NCI-H2196 (cell line): ENCODE results near the gene HES5.

Source experiments
- DNase-seq: peaks from one replicate; lab custom pipeline; 2025; ENCODE audit not compliant: unreplicated experiment; lab: John Stamatoyannopoulos, UW

HES5 gene

DNA sequence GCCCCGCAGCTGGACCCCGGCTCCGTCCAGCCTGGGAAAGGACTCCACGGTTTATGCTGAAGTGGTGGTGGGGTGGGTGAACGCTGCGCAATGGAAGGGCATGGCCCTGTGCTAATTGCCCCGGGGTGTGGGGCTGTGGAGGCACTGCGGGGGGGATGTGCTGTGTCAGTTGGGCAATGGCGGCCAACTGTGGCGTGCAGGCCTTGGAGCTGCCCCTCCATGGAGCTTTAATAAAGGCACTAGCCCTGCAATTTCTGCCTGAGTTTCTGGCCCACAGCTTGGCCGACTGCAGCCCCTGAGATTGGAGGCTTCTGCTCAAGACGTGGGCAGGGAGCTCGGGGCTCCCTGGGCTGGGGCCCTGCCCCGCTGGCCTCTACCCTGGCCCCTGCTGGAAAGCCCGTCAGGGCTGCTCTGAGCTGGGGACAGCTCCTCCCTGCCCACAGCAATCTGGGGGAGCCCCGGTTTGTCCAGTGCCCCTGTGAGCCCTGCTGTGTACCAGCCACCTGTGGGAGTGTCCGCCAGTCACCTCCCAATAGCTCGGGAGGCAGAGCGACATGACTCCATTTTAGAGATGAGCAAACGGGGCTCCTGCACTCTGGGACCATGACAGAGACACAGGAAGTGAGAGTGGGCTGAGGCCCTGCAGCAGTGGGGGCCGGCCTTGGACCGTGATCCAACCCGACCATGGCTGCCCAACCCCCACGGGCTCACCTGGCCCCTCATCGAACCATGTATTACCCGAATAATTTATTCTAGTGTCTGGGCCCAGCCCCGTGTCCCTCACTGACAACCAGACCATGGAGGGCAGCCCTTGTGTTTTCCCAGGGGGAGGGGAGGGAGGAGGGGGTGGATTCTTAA is 17.4 kb upstream of the HES5 start:
- no peak for DNase-seq

DNA sequence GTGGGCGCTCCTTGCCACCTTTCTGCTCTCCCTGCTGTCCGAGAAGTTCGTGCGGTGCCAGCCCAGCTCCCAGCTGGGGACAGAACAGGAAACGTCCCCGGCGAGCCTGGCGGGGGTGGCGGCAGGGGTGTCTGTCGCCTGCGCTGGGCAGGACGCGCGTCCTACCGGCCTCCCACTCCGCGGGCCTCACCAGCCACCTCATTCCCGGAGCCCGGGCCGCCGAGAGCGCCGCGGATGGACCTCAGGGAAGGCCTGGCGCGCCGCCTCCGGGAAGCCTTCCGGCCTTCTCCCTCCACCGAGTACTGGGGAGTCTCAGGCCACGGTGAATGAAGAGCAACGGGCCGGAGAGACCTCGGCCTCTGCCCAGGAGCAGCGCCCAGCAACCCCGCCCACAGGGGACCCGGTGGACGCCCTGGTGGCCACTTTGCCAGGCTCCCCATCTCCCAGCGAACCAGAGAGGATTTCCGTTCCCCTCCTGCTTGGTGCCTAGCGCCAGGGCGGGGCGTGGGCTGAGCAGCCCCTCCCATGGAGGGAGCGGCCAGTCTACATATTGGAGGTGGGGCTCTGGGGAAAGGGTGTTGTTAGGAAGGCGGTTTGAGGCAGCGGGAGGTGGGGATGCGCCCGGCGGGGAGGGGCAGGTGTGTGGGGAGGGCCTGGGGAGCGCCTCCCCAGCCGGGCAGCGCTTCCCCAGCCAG is 16.6 kb upstream of the HES5 start:
- peak; percentile 96 for DNase-seq

DNA sequence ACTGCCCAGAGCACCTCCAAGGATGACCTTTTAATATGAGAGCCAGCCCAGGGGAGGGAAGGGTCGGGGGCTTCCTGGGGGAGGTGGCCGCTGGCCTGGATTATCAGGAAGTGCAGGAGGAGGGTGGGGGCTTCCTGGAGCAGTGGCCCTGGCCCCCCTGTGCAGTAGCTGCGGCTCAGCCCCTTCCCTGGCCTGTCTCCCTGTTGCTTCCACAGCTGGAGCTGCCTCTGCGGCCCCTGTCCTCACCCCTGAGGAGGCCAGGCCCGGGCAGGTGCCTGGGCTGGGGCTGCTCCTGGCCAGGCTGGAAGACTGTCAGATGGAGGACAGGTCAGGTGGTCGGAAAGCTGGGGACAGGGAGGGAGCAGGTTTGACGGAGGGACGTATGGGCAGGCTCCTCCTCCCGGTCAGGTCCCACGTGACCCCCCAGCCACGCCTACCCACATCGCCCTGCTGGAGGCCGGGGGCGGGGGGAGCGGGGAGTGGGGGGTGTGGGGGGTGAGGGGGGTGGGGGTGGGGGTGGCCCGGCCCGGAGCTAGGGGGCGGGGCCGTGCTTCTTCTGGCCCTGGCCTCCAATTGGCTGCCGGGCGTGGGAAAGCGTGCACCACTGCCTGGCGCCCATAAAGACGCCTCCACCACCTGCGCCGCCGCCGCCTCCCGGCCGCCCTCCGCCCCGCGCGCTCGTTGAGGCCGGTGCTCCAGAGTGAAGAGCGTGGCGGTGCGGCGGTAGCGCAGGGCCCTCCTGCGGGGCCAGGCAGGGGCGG is 15.9 kb upstream of the HES5 start:
- DNase-seq, result peak; percentile 92

DNA sequence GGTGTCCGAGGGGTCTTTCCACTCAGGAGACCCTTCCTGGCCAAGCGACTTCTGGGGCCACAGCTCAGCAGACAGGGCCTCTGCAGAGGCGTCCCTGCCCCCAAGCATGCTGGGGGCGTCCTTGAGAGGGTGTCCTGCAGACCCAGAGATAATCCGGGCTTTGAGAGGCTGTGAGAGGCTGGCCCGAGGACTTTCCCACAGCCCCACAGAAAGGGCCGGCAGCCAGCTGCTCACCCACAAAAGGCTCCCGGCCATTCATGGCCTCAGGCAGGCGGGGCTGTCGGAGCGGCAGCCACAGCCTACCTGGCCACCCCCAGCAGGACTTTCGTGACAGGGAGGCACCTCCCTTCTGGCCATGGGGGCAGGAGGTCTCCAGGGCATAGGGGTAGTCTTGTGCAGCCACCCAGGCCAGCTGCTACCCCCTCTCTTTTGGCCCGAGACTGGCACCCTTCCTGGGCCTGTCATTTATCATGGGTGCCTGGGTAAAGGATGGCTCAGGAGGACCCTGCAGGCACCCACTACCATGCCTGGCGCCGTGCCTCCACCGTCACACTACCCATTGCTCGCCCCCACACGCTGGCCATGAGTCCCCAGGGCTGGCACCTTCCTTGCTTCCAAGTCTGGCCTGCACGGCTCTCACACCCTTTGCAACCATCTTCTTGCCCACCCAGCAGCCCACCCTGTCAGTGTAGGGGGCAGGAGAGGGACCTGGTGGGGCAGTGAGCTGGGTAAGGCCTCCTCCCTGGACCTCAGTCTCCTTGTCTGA is 15.0 kb upstream of the HES5 start:
- no peak for DNase-seq

DNA sequence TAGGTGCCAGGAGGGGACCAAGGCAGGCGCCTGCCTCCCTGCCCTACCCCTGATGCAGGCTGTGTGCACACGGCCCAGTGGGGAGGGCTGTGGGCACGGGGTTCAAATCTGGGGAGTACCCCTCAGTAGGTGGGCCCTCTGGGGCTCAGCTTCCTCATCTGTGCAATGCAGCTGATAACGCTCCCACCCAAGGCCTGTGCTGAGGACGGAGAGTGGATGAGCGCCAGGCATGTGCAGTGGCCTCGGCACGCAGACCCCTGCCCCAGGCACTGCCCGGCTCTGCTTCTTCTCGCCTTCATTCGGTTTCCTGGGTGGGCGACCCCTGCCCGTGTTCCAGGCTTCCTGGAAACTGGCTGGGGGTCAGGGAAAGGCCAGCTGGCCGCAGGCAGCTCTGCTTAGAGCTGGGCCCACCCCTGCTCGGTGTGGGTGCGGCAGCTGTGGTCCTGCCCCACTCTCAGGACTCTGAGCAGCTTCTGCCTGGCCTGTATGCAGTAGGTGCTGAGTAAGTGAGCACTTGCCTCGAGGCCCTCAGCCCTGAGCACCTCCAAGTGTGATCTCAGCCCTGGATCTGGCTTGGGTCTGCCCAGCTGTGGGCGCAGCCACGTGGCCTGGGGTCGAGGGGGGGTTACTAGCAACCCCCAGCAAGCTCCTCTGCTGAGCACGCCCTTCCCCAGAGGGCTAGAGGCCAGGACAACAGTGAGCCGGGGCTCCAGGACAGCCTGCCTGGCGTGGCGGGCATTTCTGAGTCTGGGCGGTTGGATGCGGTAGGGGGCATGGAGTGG is 14.2 kb upstream of the HES5 start:
- DNase-seq, result no peak

DNA sequence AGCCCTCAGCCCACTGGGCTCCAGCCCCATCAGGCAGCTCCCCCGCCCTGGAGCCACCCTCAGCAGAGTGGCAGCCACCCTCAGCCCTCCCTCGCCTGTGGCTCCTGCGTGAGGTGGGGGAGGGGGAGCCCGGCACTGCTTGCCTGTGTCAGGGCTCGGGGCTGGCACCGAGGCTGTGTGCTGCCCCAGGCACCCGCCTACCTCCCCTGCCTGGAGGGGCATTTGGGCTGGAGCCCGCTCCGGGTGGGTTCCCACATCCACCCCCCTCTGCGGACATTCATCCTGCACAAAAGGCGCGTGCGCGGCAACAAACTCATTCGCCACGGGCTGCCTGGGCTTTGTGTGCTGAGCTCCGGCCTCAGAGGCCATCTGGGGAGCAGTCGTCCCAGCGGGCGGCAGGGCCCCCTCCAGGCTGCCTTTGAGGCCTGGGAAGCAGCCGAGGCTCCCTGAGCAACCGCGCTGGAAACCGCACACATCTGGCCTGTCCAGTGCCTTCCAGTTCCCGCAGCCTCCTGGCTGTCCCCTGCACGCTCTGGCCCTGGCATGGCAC is 13.6 kb upstream of the HES5 start:
- no peak for DNase-seq

DNA sequence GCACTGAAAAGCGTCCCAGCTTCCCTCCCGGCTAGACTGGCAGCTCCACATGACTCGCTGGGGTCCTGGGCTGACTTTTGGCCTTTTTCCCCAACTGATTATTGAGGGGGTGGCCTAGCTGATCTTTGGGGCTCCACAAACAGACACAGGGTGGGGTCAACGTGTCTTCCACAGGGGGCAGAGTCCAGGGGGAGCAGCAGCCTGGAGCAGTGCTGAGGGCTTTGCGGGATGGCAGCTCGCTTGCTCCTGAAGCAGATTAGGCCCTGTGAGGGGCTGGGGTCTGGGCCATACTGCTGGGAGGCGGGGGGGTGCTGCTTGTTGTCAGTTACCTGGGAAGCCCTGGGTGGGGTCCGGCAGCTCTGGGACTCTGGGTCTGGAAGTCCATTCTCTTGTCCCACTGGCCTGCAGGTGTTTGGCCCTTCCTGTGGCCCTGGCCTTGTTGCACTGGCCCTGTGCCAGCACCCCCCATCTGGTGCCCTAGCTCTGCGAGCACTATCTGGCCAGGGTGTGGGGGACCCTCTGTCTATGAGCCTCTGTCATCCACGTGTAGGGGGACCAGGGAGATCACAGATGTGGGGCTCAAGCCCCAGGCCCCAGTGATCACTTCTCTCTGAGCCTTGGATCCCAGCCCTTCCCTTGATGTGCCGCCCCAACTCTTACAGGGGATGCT is 12.3 kb upstream of the HES5 start:
- no peak for DNase-seq

DNA sequence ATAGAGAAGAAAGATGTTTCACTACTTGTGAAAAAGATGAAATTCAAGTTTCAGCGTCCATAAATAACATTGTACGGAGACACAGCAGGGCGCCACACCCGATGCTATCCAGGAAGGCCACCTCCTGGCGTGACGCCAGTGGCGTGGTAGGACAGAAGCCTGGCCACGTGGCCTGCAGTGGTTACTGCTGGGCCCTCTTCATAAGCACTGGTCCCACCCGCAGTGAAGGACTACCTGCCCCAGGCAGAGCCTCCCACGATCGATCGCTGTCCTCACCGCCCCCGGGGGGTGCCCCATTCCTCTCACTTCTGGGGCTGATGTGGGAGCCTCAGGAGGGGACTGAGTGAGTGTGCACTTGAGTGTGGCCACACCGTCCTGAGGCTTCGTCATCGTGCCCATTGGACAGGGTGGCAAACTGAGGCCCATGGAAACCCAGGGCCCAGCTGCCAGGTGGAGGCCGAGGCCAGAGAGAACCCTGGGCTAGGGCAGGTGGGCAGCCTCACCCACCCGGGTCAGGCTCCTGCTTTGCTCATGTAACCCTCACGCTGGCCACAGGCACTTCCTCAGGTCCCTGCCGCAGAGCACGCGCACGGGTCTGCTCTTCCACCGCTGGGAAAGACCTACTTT is 11.7 kb upstream of the HES5 start:
- DNase-seq, result peak; percentile 17

DNA sequence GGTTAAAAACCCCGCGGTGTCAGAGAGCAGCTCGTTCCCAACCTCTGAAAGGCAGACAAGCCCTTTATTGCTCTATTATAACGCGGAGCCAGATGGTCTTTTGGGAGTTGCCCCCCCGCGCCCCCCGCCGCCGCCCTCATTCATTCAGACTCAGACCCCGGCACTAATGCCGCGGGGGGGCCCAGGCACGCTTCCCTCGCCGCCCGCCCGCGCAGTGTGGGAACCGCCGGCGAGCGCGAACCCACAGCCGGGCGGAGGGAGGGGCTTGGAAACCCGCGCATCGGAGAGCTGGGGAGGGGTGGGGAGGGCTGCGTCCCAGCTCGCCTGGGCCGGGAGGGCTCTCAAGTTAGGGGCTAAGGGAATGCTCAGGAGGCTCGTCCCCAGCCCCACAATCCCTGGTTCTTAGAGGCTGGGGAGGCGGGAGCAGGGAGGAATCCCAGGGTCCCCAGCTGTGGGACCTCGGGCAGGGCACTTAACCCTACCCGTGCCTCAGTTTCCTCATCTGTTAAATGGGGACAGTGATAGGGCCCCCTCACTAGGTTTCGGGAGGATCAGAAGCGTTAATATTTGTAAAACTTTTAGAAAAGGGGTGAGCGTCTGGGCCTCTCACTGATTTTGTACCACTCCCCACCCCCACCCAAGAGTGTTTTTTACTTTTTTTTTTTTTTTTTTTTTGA is 10.9 kb upstream of the HES5 start:
- DNase-seq, result no peak

DNA sequence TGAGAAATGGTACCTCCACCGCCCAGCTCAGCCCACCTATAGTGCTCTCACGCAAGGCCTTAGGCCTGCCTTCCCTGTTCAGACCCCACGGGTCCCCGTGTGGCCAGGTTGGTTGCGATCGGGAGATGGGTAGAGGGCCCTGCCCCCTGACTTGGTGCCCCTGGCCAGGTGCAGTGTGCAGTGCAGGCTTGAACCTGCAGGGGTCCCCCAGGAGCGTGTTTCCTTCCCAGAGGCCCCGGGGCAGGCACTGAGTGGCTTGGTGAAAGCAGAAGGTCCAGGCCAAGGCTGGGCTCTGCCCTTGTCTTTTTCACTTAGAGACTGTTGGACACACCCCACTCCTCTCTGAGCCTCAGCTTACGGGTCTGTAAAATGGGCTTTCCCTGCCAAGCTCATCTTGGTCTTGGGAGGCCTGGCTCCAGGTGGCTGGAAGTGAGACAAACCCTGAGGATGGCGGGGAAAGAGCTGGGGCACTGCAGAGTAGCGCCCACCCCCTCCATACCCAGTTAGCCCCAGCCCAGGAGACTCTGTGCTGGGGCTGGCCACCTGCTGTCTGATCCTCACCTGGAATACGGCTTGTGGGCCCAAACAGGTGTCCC is 9.3 kb upstream of the HES5 start:
- no peak for DNase-seq

DNA sequence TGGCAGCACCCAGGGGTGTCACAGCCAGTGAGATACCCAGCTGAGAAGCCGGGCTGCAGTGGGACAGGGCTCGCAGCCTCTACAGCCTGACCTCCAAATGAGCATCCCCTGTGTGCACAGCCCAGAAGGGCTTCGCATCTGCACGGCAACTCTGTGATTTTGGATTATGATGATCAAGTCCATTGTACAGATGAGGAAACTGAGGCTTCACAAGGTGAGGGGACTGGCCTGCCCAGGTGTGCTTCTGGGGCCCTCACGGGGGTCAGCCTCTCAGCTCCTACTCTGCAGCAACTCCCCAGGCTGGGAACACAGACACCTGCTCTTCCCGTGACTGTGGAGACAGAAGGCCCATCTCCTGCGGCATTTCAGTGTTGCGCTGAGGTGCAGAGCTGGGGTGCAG is 8.8 kb upstream of the HES5 start:
- DNase-seq, result no peak

DNA sequence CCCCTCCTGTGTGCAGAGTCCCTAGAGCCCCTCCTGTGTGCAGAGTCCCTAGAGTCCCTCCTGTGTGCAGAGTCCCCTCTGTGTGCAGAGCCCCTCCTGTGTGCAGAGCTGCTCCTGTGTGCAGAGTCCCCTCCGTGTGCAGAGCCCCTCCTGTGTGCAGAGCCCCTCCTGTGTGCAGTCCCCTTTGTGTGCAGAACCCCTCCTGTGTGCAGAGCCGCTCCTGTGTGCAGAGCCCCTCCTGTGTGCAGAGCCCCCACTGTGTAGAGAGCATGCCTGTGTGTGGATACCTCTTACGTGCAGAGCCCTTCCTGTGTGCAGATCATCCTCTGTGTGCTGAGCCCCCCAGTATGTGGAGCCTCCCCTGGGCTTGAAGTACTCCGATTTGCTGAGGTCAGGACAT is 8.3 kb upstream of the HES5 start:
- no peak for DNase-seq

DNA sequence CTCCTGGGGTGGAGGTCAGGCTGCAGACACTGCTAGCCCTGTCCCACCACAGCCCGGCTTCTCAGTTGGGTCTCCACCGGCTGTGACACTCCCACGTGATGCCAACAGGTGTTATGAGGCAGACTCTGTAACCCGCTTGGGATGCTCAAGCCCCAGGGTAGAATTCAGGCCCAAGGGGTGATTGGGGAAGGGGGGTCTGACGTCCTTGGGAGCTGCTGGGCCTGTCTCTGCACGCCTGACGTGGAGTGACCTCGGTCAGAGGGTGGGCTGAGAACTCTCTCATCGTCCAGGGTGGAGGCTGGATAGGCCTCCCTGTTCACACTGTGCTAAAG is 7.7 kb upstream of the HES5 start:
- DNase-seq, result no peak

DNA sequence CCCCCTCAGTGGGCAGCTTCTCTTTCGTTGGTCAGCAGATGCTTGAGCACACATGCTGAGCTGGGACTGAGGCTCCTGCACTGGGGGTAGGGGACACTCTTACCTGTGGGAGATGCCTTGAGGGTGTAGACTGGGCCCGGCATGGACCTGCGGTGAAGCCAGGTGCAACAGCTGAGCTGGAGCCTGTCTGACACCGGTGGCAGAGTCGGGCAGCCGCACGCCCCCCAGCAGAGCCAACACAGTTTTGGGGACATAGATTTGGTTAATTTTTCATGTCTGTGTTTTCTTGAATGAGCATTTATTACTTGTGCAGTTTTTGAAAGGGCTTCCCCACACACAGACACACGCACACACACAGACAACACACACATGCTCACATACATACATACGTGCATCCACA is 5.9 kb upstream of the HES5 start:
- DNase-seq, result no peak

DNA sequence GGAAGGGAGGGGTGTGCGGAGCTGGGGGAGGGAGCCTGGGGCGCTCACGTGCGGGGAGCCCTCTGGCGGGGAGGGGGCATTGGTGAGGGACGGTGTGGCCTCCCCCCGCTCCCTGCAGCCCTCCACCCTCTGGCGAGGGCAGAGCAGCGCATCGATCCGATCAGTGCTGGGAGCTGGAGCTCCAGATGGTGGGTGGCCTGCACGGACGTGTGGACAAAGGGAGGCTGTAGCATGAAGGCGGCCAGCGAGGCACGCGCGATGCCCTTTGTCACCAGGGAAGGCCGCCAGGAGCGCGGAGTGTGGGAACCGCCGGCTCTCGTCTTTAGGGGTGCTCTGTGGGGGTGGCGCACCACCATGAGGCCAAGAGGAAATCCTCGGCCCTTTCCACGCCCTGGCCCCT is 5.4 kb upstream of the HES5 start:
- DNase-seq, result no peak

DNA sequence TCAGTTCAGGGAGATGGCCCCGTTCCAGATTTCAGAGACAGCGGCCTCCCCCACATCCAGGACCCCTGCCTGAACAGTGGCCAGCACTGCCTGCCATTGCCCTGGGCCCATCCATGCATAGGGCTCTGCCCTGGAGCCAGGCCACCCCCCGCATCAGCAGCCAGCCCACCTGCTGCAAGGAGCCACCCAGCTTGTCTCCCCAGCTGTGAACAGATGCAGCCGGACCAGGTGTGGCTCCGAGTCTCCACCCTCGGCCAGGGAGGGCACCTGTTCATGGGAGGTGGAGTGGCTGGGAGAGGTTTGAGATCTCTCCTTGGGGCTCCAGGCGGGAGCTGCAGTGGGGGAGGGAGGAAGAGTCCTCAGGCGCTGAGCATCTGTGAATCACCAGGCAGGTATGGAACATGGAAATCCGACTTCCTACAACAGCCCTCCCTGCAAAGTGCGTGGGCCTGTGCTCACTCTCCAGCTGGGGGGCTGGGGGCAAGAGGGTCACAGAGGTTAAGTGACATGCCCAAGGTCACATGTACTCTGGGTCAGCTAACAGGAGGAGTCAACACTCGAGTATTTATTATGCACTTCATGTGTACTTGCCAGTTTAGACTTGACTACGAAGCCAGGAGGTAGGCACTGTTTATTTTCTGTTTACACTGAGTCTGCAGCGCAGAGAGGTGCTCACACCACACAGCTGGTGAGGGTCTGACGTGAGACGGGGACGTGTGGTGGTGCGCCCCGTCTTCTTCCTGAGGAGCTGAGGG is 4.8 kb upstream of the HES5 start:
- DNase-seq, result peak; percentile 72

DNA sequence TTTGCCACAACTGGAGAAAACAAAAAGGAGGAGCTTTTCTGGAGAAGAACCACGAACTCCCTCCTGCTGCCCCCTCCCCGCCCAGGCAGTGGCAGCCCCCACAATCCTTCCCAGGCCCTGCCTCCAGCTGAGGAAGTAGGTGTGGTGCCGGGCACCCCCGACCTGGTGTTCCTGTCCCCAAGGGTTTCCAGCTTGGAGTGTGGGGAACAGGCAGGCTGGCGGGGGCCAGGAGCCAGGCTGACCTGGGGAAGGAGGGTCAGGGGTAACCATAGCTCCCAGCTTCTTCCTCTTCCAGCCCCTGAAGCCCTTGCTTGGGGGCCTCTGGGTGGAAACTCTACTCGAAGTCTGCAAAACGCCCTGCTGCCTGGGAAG is 4.2 kb upstream of the HES5 start:
- DNase-seq, result no peak

DNA sequence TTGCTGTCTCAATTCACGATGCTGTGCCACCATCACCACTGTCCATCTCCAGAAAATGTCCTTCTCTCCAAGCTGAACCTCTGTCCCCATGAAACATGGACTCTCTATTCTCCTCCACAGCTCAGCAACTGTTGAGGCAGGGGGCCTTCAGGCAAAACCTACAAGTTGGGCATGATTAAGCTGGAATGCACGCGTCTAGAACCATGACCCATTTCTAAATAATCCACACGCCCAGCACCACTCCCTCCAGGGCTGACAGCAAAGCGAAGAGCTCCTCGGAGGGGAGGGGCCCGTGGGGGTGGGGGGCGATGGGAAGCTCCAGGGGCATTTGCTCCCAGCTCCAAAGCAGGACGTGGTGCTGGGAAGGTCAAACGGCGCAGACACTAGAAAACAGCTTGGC is 3.3 kb upstream of the HES5 start:
- no peak for DNase-seq
